Measurements from ENCODE around the gene ASCL1.

ASCL1 gene

DNA sequence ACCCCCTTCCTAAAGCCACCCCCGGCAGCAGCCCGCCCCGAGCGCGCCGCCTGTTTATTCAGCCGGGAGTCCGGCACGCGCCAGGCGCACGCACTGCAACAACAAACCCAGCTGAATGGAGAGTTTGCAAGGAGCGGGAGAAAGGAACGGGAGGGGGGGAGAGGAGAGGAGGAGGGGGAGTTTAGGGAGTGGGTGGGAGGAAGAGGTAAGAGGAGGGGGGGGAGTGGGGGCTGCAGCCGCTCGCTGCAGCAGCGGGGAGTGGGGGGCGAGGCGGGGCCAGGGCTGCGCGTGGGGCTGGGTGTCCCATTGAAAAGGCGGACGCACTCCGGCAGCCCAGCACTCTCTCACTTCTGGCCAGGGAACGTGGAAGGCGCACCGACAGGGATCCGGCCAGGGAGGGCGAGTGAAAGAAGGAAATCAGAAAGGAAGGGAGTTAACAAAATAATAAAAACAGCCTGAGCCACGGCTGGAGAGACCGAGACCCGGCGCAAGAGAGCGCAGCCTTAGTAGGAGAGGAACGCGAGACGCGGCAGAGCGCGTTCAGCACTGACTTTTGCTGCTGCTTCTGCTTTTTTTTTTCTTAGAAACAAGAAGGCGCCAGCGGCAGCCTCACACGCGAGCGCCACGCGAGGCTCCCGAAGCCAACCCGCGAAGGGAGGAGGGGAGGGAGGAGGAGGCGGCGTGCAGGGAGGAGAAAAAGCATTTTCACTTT lies at the start of gene ASCL1:
Gene ASCL1, plus strand, starts transcription at position 336 of the 712 bp plus-strand sequence. CDS start 571 bp downstream, outside the sequence.
- DNase-seq (ENCODE audit: low read depth), result no peak
- H3K4me3 ChIP-seq (ENCODE audit: low read length), result peak within 1 kb of the TSS; percentile 34

GRCh38 chr12:102907918-102908317 lies 49.6 kb upstream of the ASCL1 start:
- TF ChIP-seq CTCF (conservative IDR thresholded peaks at IDR 0.05; ENCODE audit: low read depth, low read length), result no peak
- no peak for DNase-seq (ENCODE audit: low read depth)
- H3K4me3 ChIP-seq (ENCODE audit: low read length), result no peak overlapping the region

More for the DNA sequence above, at the start of gene ASCL1:
- no peak for TF ChIP-seq CTCF (conservative IDR thresholded peaks at IDR 0.05; ENCODE audit: low read depth, low read length)

DNA sequence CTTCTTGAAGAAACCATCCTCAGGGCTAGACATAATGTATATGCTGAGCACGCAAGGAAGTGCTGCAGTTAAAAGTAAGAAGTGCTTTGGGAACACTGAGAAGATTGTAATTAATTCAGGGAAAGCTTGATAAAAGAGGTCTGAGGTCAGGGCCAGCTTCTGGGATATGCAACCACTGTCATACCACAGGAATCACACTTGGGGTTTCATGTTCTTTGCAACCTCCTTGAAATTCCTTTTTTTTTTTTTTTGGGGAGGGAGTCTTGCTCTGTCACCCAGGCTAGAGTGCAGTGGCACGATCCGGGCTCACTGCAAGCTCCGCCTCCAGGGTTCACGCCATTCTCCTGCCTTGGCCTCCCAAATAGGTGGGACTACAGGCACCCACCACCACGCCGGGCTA lies 47.3 kb upstream of the ASCL1 start:
- no peak for DNase-seq (ENCODE audit: low read depth)
- no peak overlapping the region for H3K4me3 ChIP-seq (ENCODE audit: low read length)
- no peak for TF ChIP-seq CTCF (conservative IDR thresholded peaks at IDR 0.05; ENCODE audit: low read depth, low read length)

DNA sequence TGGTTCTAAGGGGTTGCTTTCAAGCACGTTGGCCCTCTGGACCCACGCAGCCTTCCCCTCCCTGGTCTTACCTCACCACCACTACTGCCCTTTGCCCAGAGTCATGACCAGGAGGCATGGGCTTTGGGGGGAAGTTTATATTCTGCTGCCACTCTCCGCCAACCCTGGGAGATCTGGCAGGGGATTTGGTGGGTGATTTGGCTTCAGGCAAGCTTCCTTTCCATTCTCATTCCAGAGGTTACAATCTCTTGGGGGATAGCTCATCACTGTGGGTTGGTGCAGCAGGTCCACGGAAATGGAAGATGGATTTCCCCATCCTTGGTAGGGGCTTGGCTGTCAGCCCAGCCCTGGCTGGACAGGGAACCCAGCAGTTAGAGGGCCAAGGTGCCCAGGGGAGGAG lies 46.7 kb upstream of the ASCL1 start:
- no peak overlapping the region for H3K4me3 ChIP-seq (ENCODE audit: low read length)
- no peak for DNase-seq (ENCODE audit: low read depth)
- no peak for TF ChIP-seq CTCF (conservative IDR thresholded peaks at IDR 0.05; ENCODE audit: low read depth, low read length)

- DNase-seq (ENCODE audit: low read depth), result no peak
- no peak for TF ChIP-seq CTCF (conservative IDR thresholded peaks at IDR 0.05; ENCODE audit: low read depth, low read length)
- no peak overlapping the region for H3K4me3 ChIP-seq (ENCODE audit: low read length)
These were observed 46.2 kb upstream of the ASCL1 start for GRCh38 chr12:102911320-102911719.

- TF ChIP-seq CTCF (conservative IDR thresholded peaks at IDR 0.05; ENCODE audit: low read depth, low read length), result no peak
- H3K4me3 ChIP-seq (ENCODE audit: low read length), result no peak overlapping the region
- no peak for DNase-seq (ENCODE audit: low read depth)
These were observed 45.2 kb upstream of the ASCL1 start for GRCh38 chr12:102912258-102912657.

All from retinal pigment epithelial cell (primary cell).